Upper lobe of left lung (tissue), 4 donors: ENCODE results near the gene HPSE2.

Source experiments
- CTCF ChIP-seq, 6 experiments: fragments of 450-650 bp in 4 of 6; fragments of 200-600 bp in 2 of 6; sonication (generic) in 2 of 6; IDR thresholded peaks; one replicate each; pipeline ENCODE4 v1.5.1; 2016 to 2019; ENCODE audit warnings: antibody characterized with exemption in 6 of 6
- POLR2AphosphoS5 ChIP-seq, 2 donors: sonication (generic); formaldehyde crosslinking; IDR thresholded peaks; one replicate each; pipeline ENCODE4 v1.5.1; 2017; ENCODE audit warnings: antibody characterized with exemption in 2 of 2

GRCh38 chr10:98748298-98748697 lies 487.4 kb downstream of the HPSE2 start:
- no peak for TF ChIP-seq POLR2AphosphoS5 (IDR thresholded peaks at IDR 0.05)
- peak in 1 of 6 experiments; percentile 26 for TF ChIP-seq CTCF (IDR thresholded peaks at IDR 0.05)
